Activated CD8-positive, alpha-beta memory T cell treated with anti-CD3 and anti-CD28 coated beads, Interleukin-2, amount 50 U/mL, for 4 hours (primary cell): ENCODE data around the gene C1orf198.

ENCODE experiments used
- DNase-seq: peaks from one replicate; pipeline ENCODE4 v3.0.0-alpha.2; 2020

C1orf198 gene

DNA sequence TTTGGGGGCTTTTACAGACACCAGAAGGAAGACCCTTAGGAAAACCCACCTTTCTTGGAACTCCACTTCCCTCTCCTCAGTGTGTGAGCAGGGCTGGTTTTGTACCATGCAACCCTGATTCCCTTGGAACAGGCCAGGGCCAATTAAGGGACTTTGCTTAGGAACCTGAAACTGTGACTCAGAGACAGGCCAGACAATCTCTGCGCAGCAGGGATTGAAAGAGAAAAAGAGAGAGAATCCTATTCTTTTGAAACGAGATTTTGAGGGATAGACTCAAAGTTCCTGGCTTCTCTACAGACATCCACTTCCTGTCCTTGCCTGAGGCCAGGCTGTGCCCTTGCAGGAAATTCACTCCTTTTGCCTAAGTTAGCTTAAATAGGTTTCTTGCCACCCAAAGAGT lies 23.1 kb upstream of the C1orf198 start:
- no peak for DNase-seq

DNA sequence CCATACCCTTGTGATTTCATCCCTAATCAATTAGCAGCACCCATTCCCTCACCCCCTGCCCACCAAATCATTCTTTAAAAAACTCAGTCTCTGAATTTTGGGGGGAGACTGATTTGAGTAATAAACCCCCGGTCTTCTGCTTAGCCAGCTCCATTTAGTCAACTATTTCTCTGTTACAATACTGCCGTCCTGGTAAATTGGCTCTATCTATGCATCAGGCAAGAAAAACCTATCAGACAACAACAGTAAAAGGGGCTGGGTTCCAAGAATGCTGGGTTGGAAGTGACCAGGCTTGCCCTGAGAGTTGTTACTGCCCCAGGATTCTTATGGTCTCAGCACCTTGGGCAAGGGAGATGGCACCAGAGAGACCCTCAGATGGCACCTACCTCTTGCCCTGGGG lies 16.3 kb upstream of the C1orf198 start:
- no peak for DNase-seq

DNA sequence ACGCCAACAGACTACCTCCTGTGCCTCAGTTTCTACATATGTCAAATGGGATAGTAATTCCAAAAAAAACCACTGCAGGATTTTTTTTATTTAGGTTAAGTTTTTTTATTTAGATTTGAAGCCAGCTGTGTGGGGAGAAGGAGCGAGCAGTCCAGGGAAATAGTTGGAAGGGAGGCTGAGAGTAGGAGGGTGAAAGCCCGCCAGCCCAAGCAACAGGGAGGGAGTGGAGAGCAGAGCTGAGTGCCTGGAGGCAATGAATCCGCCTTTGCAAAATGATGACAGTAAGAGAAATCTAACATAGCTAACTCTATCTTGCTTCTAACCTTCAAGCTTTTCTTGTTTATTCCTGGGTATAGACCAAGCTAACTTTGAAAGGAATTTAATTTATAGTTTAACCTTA lies 15.6 kb upstream of the C1orf198 start:
- DNase-seq, result no peak

DNA sequence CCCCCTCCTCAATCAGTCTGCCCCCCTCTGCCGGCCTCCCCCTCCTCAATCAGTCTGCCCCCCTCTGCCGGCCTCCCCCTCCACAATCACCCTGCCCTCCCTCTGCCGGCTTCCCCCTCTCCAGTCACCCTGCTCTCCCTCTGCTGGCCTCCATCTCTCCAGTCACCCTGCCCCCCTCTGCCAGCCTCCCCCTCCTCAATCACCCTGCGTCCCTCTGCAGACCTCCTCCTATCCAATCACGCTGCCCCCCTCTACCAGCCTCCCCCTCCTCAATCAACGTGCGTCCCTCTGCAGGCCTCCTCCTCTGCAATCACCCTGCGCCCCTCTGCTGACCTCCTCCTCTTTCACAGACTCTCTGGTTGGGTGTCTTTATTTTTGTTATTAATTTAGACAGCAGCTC lies 11.5 kb upstream of the C1orf198 start:
- DNase-seq, result no peak

DNA sequence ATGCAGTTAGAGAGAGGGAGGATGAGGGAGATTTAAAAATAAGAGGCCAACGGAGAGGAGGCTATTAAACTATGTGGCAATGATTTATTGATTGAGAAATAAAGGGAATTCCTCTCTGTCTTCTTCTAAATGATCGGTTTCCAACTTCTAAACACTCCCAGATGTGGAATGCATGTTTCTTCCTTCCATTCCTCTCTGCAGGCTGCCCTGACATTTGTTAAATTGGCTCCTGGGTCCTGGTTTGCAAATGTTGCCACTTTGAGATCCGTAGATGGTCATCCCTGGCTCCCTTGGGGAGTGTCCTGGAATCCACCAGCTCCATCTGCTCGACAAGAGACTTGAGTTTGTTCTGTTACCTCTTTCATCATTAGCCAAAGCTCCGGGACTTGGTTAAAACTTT lies 10.3 kb upstream of the C1orf198 start:
- no peak for DNase-seq

DNA sequence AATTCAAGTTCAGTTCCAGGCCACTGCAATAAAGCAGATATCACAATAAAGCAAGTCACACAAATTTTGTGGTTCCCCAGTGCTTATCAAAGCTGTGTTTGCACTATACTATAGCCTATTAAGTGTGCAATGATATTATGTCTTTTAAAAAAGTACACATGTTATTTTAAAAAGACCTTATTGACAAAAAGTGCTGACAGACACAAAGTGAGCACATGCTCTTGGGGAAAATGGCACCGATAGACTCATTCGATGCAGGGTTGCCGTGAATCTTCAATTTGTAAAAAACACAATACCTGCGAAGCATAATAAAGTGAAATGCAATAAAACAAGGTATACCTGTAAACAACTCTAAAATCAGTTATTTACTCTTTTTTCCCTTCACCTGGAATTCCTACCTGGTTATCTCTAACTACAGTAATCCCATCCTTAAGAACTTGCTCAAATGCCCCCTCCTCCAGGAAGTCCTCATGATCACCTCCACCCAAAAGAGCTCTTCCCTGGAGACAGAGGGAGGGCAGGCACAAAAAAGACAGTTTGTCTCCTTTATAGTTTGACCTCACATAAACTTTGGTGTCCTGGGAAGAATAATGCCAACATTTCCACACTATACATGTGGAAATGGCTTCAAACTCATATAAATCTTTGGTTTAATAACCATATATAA lies 9.7 kb upstream of the C1orf198 start:
- no peak for DNase-seq

DNA sequence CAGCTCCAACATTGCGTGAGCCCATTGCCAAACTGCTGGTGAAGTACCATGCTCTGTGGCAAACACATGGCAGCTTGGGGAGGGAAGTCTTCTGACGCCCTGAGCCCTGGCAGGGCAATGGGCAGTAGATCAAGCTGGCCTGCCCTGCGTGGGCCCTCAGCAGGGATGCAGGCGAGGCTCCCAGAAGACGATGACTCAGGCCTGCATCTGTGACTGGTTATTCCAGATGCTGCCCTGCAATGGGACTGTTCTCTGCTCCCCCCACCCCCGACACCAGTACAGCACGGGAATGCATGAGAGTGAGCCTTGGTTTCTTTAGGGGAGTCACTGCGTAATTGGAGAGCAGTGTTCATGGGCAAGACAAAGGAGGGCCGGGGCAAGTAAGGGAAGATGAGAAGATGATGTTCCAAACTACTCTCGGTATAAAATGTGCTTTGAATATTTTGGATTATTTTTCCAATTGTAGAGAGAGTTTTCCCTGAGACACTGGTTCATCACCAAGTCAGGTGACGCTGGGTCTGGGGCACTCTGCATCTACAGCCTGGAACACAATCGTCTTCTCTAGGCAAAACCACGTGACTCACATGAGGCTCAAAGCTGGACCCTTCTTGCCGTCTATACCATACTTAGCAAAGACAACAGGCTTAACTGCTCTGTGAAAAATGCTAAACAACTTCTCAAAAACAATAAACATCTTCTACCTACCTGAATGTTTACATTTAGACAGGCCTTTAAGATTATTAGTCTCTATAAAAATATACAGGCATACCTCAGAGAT lies 9.0 kb upstream of the C1orf198 start:
- no peak for DNase-seq

DNA sequence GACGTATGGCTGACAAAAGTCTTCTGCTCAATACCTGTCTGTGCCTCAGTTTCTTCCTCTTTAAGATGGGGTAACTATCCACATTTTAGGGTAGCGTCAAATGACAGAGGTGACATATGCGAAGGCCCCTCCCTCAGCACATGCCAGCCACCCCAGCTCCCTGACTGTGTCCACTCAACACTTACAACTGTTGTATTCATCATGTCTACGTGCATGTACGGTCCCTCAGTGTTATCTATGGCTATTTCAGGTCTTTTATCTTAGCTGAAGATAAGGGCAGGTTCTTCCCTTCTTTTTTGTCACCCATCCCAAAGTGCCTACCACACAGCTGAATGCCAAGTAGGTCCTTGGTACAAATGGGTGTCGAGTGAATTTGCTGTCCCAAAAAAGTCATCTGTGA lies 8.3 kb upstream of the C1orf198 start:
- DNase-seq, result no peak

DNA sequence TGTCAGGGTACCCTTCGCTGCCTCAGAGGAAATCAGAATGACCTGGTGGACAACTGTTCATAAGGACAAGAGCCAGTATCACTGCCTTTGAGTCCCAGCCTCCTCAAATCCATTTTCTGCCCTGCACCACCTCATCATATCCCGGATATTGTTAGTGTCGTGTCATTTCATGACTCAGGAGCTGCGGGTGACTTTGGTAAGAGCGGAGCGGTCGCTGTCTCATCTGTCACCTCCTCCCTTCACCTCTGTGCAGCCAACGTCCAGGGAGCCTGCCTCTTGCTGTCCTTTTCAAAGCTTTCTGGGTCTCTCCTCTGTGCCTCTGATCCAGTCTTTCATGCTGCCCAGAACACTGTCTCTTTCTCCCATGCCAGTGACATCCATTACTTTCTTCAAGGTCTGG lies 7.0 kb upstream of the C1orf198 start:
- DNase-seq, result no peak

DNA sequence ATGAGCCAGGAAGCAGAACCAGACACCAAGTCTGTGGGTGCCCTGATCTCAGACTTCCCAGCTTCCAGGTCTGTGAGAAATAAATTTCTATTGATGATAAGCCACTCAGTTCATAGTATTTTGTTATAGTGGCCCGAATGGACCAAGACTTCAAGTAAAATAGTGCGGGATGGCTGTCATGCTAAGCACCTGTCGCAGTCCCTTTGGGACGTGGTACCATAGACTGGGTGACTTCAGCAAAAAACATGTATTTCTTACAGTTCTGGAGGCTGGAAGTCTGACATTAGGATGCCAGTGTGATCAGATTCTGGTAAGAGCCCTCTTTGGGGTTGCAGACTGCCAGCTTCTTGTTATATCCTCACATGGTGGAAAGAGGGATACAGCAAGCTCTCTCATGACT lies 2.6 kb upstream of the C1orf198 start:
- no peak for DNase-seq

DNA sequence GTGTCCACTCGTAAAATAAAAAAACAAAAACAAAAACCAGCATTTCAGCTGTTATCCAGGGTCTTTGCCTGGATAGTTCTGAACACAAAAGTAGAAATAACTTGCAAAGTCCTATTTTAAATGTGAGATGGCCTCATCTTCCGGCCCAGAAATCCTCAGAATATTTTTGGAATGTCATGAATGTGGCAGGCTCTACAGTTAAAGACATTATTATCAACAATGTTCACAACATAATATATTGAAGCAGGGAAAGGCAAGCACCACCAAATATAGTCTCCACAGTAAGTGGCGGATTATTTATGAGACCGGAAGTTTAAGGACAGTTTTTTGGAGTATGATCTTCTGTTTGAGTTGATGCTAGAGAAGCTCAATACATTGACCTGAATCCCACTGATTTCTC lies 1.2 kb upstream of the C1orf198 start:
- no peak for DNase-seq

DNA sequence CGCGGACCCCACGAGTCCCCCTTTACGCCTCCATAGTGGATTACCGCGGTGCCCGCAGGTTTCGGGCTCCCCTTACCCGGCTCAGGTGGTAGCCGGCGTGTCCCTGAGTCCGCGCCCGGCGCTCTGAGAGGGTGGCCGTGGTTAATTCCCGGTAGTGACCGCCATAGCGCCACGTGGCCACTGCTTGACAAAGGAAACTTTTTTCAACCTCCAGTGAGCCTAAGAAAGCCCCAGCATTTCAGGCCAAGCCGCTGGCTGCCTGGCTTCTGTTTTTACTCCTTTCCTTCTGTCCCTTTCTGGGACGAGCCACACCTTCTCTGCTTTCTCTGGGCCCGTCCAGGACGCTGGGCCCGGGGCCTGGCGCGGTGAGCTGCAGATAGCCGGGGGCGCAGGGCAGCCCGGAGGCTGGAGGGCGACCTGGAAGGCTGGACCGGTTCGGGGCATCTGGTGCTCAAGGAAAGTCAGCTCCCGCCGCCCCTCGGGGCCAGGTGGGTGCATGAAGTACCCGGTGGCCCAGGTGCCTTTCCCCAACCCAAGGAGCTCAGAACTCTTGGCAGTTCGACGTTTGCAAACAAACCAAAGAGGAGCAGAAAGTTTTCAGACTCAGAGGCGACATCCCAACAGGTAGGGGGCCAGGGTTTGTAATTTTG lies 540 bp upstream of the C1orf198 start:
- DNase-seq, result no peak

DNA sequence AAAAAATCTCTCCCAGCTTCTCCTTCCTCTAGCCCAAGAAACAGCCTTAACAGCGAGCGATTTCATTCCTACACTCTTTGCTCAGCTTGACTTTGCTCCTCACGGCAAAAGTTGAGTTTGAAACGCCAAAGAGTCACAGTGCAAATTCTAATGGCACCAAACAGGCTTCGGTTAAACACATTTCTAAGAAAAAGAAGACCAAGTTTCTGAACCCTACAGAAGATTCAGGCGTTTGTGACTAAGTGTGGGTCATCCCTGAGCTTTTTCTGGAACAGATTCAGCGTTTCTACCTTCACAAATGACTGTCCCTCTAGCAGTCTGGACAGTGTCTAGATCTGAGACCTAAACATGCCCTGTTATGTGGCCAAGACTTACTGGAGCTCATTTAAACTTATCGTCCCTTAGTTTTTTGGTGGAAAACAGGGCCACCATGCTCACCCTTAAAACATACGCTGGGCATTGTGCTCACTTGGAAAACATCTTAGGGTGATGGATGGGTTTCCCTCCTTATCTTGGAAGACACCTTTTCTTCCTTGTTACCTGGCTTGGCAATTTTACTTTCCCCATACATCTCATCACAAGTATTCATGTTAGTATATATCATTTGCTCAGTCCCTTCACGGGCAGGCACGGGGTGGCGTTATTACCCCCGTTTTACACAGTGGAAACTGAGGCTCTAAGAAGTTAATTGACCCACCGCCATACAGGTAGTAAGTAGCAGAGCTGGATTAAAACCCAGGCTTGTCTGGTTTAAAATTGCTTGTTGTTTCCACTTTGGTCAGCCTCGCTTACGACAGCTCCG lies 1.0 kb downstream of the C1orf198 start:
- DNase-seq, result no peak

DNA sequence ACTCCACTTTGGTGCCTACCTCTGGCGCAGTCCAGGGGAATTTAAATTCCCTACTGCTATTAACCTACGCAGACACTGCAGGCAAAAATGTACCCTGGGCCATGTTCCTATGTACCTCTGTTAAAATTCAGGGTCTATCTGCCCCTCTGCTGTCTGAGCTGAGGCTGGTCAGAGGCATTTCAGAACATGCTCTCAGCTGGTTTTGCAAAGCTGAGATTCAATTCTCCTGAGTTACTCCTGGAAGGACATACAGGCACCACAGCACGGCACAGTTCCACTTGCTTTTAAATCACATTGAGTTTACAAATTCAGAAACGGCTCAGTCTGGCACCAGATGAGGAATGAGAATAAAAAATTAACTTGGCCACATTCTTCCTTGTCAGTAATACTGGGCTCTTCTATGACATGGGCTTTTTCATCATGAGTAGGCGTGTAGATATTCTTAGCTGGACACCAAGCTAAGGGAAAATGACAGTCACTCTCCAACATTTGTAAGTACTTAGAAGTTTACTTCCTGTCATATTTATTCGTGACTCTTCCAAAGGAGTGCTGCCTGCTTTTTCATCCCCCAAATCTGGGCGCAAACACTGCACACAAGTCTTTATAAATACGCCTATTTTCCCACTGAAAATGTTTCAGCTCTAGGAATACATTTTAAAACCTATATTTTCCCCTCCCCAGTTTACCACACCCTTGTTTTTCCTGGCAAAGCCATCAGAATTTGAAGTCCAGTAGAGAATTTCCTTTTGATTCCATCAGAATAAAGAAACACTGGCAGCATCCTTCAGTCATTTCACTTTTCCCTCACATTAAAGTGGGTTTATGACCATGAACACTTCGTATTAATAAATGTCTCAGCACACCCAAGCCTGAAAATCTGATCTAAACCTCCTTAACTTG lies 1.9 kb downstream of the C1orf198 start:
- no peak for DNase-seq

DNA sequence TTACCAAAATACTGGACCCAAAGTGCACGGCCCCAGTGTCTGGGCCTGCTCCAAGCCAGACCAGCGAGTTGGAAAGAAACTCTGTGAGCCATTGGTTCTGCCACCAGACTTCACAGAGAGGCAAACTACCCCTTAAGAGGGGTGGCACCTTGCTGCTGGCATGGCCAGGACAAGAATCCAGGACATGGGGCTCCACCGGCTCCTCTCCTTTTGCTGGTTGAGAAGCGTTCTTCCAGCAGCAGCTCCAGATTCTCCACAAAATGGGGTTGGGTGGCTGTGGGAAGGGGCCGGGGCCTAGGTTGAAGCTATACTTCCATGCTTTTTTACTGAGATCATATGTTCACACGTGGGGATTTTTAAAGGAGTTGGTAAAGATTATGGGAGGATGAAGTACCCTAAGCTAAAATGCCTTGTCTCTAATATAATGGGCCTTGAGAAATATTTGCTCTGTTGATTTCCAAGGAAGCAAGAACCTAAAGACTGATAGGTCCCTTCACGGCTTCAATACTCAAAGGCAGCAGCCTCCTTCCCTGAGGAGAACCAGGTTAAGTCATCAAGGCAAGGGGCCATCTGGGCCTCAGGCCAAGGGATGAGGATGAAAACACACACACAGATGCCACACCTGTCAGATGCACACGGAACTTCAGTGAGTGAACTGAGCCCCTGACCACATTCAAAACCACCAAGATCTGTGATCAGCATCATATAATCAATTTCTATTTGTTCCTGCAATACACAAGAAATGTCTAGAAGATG lies 3.1 kb downstream of the C1orf198 start:
- no peak for DNase-seq

DNA sequence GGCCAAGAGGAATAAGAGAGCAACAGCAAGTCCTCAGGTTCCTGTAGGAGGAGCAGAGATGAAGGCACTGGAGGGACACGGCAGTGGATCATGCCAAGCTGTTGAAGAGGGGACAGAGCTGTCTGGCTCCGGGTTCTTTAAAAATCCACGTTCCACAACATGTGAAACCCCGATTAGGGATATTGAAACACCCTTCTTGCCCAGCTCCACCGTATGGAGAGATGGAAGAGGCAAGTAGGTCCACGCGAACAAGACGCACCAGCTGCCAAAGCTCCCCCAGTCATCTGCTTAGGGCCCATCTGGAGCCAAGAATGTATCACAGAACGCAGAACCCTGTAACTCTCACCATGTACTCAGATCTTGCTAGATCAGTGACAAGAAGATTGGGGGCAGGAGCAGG lies 3.9 kb downstream of the C1orf198 start:
- no peak for DNase-seq

DNA sequence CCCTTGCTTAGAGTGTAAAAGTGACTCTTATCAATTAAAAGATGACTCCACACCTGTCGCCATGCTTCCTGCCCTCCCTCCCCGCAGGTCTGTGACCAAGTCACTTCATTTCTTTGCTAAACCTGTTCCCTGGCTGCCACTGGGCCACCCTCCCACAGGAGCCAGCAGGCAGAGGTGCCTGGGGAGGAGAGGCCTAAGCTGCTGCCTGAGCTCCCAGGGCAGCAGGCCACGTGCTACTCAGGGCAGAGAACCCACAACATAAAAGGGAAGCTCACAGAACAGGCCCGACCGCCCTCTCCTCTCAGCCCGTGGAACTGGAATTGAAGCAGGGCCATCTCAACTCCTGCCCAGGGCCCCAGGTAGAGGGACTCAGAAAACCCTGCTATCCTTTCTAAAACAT lies 4.9 kb downstream of the C1orf198 start:
- DNase-seq, result no peak

DNA sequence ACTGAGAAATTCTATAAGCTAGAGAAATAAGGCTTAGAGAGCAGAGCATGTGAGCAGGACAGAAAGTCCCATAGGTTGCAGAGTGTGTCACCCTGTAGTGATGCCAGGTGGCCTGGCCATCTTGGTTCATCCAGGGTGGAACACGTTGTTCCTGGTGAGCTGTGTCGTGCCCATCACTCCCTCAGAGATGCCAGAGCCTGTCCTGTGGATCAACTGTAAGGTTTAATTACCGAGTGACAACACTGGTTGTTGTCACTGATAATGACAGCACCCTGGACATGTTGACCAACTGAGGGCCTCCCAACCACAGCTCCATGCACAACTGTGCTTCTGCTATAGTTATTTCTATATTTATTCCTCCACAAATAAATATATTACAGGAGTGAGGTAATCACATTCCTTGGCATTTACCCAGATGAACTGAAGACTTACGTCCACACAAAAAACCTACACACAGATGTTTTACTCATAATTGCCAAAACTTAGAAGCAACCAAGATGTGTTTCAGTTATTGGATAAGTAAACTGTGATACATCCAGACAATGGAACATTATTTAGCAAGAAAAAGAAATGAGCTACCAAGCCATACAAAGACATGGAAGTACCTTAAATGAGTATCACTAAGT lies 6.2 kb downstream of the C1orf198 start:
- no peak for DNase-seq

DNA sequence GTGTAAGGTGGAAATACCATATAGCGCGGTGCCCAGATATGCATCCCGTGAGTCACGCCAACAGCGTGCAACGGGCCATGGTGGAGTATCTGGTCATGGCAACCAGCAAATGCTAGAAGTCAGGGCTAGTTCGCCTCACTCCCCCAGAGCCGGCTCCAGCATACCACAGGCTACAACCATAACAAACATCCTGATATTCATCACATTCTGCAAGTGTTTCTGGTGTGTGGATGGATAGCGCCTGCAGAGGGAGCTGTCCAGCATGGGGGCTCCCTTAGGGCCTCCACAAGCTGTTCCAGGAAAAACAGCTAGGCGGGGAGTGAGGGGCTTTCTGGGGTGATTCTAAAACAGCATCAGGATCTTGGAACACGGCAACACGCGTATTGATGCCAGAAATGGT lies 6.8 kb downstream of the C1orf198 start:
- DNase-seq, result no peak

DNA sequence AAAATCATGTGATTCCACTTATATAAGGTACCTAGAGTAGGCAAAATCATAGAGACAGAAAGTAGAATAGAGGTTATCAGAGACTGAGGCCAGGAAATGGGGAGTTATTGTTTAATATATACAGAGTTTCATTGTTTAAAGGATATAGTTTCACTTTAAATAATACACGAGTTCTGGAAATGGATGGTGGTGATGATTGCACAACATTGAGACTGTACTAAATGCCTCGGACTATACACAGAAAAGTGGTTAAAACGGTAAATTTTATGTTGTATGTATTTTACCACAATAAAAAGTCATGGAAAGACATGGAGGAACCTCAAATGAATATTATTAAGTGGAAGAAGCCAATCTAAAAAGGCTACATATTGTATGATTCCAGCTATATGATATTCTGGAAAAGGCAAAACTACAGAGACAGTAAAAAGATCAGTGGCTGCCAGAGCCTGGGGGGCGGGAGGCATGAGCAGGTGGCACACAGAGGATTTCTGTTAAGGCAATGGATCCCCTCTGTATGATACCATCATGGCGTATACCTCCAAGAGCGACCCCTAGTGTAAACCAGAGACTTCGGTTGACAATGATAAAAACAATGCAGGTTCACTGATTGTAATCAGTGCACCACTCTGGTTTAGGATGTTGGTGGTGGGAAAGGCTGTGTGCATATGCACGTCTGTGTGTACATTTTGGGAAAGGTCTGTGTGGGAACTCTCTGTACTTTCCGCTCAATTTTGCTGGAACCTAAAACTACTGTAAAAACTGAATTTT lies 7.5 kb downstream of the C1orf198 start:
- DNase-seq, result no peak
